GM12865 (cell line): ENCODE data around the gene TPP1.

Source experiments
- DNase-seq: peaks from one replicate; pipeline ENCODE4 v3.0.0; 2010; ENCODE audit warnings: low read depth
- H3K4me3 ChIP-seq: 2 replicates; pipeline ENCODE4 v1.5.1; 2011; ENCODE audit warnings: mild to moderate bottlenecking, low read depth, low read length, control low read depth
- TF ChIP-seq, protein P1 (sequence below): IDR thresholded peaks from 2 replicates; pipeline ENCODE4 v1.5.1; 2011; ENCODE audit warnings: low read length, control low read depth, low read depth, inconsistent platforms; ENCODE audit not compliant: insufficient read depth; ENCODE audit errors: missing control alignments

TPP1 gene

DNA sequence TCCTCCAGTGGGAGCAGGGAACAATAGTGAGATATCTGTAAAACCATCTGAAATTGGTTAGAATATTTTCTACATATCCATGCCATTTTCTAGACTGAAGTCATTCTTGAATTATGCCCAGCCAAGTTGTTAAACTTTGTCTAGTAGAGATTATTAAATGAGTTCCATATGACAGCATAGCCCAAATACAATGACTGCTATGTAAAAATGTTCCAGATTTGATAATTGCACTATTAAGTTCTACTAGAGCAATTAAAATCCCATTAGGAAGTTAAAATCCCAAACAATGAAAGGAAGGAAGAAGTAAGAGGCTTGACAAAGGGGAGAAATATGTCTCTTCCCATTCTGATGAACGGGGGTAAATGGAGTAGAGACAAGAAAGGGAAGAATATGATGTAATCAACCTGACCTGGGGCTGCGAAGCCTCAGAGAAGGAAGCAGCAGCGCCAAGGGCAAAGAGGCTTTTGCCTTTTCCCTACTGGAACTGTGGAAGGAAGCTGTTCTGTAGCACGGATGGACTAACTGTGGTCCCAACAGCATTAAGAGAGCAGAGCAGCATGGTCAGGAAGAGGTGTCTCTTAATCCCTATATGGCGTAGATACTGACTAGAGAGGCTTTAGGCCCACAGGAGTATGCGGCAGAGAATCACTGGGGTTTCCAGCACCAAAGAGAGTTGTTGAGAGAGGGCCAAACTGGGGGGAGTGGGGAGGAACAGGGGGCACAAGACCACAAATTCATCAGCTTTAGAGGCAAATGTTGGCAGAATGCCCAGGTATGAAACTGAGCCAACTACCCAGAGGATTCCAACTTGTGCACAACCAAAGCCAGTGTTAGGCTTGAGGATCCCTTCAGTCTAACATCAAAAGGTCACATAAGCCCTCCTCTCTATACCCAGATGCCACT, 42.5 kb downstream of the TPP1 start:
- H3K4me3 ChIP-seq = no peak overlapping the region
- TF ChIP-seq, protein P1, sequence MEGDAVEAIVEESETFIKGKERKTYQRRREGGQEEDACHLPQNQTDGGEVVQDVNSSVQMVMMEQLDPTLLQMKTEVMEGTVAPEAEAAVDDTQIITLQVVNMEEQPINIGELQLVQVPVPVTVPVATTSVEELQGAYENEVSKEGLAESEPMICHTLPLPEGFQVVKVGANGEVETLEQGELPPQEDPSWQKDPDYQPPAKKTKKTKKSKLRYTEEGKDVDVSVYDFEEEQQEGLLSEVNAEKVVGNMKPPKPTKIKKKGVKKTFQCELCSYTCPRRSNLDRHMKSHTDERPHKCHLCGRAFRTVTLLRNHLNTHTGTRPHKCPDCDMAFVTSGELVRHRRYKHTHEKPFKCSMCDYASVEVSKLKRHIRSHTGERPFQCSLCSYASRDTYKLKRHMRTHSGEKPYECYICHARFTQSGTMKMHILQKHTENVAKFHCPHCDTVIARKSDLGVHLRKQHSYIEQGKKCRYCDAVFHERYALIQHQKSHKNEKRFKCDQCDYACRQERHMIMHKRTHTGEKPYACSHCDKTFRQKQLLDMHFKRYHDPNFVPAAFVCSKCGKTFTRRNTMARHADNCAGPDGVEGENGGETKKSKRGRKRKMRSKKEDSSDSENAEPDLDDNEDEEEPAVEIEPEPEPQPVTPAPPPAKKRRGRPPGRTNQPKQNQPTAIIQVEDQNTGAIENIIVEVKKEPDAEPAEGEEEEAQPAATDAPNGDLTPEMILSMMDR = no peak
- DNase-seq = no peak

GRCh38 chr11:6574816-6575715, 44.2 kb downstream of the TPP1 start:
- TF ChIP-seq, protein P1 = no peak
- DNase-seq = no peak
- no peak overlapping the region for H3K4me3 ChIP-seq

DNA sequence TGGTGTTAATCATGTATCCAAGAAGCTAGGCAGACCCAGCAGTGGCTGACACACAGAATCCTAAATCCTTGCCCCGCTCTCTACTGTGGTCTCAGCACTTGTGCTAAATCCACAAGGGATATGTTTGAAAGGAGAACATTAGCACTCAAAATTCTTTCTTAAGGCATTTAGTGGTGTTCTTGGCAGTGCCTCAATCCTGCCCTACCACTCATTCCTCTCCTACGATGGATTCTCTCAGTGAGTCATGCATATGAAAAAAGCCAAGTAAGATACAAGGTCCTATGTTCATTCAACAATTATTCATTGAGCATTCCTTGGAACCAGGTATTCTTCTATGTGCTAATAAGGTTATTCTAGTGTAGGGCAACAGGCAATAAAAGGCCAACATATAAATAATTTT, 47.0 kb downstream of the TPP1 start:
- TF ChIP-seq, protein P1 = no peak

GRCh38 chr11:6571434-6572008, 47.7 kb downstream of the TPP1 start:
- TF ChIP-seq, protein P1 = no peak
- no peak for DNase-seq
- H3K4me3 ChIP-seq = no peak overlapping the region

More for the DNA sequence above, 47.0 kb downstream of the TPP1 start:
- H3K4me3 ChIP-seq = no peak overlapping the region
- no peak for DNase-seq

DNA sequence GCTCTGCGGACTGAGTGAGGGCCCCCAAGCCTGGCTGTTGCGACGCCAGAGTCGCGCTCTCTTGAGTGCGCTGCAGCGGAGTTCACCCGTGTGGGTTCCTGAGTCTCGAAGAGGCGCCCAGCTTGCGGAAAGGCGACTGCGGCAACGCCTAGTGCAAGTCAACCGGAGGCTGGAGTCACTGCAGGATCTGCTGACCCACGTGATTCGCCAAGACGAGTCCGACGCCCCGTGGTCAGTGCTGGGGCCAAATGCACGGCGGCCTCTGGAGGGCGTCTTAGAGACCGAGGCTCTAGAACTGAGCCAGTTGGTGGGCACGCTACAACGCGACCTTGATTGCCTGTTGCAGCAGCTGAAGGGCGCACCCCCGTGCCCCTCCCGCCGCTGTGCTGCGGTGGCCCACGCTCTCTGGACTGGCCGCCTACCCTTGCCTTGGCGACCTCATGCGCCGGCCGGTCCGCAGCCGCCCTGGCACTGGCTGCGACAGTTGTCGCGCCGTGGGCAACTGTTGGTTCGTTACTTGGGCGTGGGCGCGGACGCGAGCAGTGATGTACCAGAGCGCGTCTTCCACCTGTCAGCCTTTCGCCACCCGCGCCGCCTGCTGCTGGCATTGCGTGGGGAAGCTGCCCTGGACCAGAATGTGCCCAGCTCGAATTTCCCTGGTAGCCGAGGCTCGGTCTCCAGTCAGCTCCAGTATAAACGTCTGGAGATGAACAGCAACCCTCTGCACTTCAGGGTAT, 48.4 kb downstream of the TPP1 start:
- DNase-seq = no peak
- H3K4me3 ChIP-seq = no peak overlapping the region
- TF ChIP-seq, protein P1 = no peak

- H3K4me3 ChIP-seq = no peak overlapping the region
- DNase-seq = no peak
- TF ChIP-seq, protein P1 = no peak
These were observed 49.5 kb downstream of the TPP1 start for GRCh38 chr11:6569706-6570105.
